ENCODE results near the gene TOP1.

Gene TOP1

GRCh38 chr20:41152108-41152757 lies 123.6 kb downstream of the TOP1 start:
- DNase-seq, result no peak

GRCh38 chr20:41154436-41155176 lies 126.0 kb downstream of the TOP1 start:
- no peak for DNase-seq

- no peak for DNase-seq
Measured at GRCh38 chr20:41155261-41155660, 126.6 kb downstream of the TOP1 start.

GRCh38 chr20:41158082-41158625 lies 129.5 kb downstream of the TOP1 start:
- no peak for DNase-seq

GRCh38 chr20:41159547-41159946 lies 130.9 kb downstream of the TOP1 start:
- DNase-seq, result no peak

GRCh38 chr20:41160686-41161085 lies 132.1 kb downstream of the TOP1 start:
- no peak for DNase-seq

- no peak for DNase-seq
Measured at GRCh38 chr20:41161886-41162285, 133.3 kb downstream of the TOP1 start.

- no peak for DNase-seq
Measured at GRCh38 chr20:41162396-41162795, 133.8 kb downstream of the TOP1 start.

- DNase-seq, result no peak
Measured at GRCh38 chr20:41163821-41164220, 135.2 kb downstream of the TOP1 start.

- DNase-seq, result no peak
Measured at GRCh38 chr20:41165001-41165882, 136.6 kb downstream of the TOP1 start.

GRCh38 chr20:41166201-41167117 lies 137.8 kb downstream of the TOP1 start:
- no peak for DNase-seq

GRCh38 chr20:41167118-41167470 lies 138.5 kb downstream of the TOP1 start:
- no peak for DNase-seq

GRCh38 chr20:41167481-41168253 lies 139.0 kb downstream of the TOP1 start:
- no peak for DNase-seq

GRCh38 chr20:41168281-41169161 lies 139.9 kb downstream of the TOP1 start:
- DNase-seq, result no peak

GRCh38 chr20:41169162-41169690 lies 140.6 kb downstream of the TOP1 start:
- no peak for DNase-seq

- no peak for DNase-seq
Measured at GRCh38 chr20:41169791-41170351, 141.2 kb downstream of the TOP1 start.

GRCh38 chr20:41170386-41171105 lies 141.9 kb downstream of the TOP1 start:
- no peak for DNase-seq

- no peak for DNase-seq
Measured at GRCh38 chr20:41171736-41172295, 143.2 kb downstream of the TOP1 start.

Data from NCI-H1694 treated with DMSO at 0.1 percent for 48 hours (cell line).